HG03066 (cell line): ENCODE measurements around the gene OR2S2.

Experiments
- ATAC-seq: cut with Tn5 transposase; IDR thresholded peaks from one replicate; pipeline ENCODE4 v1.9.1; 2021; ENCODE audit warnings: low read depth; ENCODE audit not compliant: unreplicated experiment

The OR2S2 gene

GRCh38 chr9:35910613-35911359 lies 47.2 kb downstream of the OR2S2 start:
- no peak for ATAC-seq

GRCh38 chr9:35909687-35910612 lies 48.0 kb downstream of the OR2S2 start:
- ATAC-seq = no peak

- no peak for ATAC-seq
These were observed 48.7 kb downstream of the OR2S2 start, which contains the start of gene SPAAR for GRCh38 chr9:35909274-35909673. TSS of gene SPAAR (plus strand) at chr9:35909490. CDS start at chr9:35910464, 974 bp downstream.

GRCh38 chr9:35908504-35909125 lies 49.3 kb downstream of the OR2S2 start:
- no peak for ATAC-seq

- ATAC-seq = no peak
These were observed 50.0 kb downstream of the OR2S2 start for GRCh38 chr9:35907711-35908503.
